IPS DF 6.9 (cell line): ENCODE results near the gene LDHD.
"Not testable (repeated sequence)": the region's sequence is repeated elsewhere in the genome, so short reads cannot be mapped to it uniquely, and the experiment has no call there.

Experiments
- DNase-seq: peaks from one replicate; pipeline ENCODE4 v3.0.0-alpha.2; 2013; ENCODE audit warnings: low read depth, low spot score
- H3K27ac ChIP-seq: one replicate; pipeline ENCODE4 v1.5.1; 2013; ENCODE audit warnings: low read length, control low read depth
- H3K27me3 ChIP-seq: 2 replicates; pipeline ENCODE4 v1.6.1; 2013; ENCODE audit warnings: mild to moderate bottlenecking, low read length; ENCODE audit not compliant: control insufficient read depth, insufficient read depth
- H3K36me3 ChIP-seq: 2 replicates; pipeline ENCODE4 v1.6.1; 2013; ENCODE audit warnings: low read length; ENCODE audit not compliant: control insufficient read depth, insufficient read depth
- H3K4me1 ChIP-seq: 2 replicates; pipeline ENCODE4 v1.6.1; 2013; ENCODE audit warnings: low read length; ENCODE audit not compliant: control insufficient read depth, insufficient read depth
- H3K4me3 ChIP-seq: 2 replicates; pipeline ENCODE4 v1.5.1; 2013; ENCODE audit warnings: mild to moderate bottlenecking, low read length
- H3K9me3 ChIP-seq: 2 replicates; pipeline ENCODE4 v1.6.1; 2013; ENCODE audit warnings: low read length, inconsistent platforms; ENCODE audit not compliant: control insufficient read depth, insufficient read depth
- WGBS: extraction: QIAGEN DNeasy Blood & Tissue Kit; methylation state at CpG from one replicate; pipeline ENCODE4 v1.1.7; 2013; ENCODE audit warnings: mixed read lengths, missing lambda C conversion rate; ENCODE audit not compliant: insufficient read length, insufficient coverage; 5-methylcytosine and 5-hydroxymethylcytosine counted together

LDHD gene

DNA sequence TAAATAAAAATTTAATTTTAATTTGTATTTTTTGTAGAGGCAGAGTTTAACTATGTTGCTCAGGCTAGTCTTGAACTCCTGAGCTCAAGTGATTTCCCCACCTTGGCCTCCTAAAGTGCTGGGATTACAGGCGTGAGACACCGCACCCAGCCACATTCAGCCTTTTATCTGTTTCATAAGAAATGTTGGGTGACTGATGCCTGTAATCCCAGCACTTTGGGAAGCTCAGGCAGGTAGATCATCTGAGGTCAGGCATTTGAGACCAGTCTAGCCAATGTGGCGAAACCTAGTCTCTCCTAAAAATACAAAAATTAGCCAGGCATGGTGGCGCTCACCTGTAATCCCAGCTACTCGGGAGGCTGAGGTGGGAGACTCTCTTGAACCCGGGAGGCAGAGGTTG is 25.7 kb downstream of the LDHD start:
- H3K27ac ChIP-seq, DNase-seq, H3K27me3 ChIP-seq, H3K4me3 ChIP-seq, H3K4me1 ChIP-seq, H3K9me3 ChIP-seq, H3K36me3 ChIP-seq: not testable (repeated sequence)
- no CpG with 5 or more reads among the region's 6 CpGs for WGBS

DNA sequence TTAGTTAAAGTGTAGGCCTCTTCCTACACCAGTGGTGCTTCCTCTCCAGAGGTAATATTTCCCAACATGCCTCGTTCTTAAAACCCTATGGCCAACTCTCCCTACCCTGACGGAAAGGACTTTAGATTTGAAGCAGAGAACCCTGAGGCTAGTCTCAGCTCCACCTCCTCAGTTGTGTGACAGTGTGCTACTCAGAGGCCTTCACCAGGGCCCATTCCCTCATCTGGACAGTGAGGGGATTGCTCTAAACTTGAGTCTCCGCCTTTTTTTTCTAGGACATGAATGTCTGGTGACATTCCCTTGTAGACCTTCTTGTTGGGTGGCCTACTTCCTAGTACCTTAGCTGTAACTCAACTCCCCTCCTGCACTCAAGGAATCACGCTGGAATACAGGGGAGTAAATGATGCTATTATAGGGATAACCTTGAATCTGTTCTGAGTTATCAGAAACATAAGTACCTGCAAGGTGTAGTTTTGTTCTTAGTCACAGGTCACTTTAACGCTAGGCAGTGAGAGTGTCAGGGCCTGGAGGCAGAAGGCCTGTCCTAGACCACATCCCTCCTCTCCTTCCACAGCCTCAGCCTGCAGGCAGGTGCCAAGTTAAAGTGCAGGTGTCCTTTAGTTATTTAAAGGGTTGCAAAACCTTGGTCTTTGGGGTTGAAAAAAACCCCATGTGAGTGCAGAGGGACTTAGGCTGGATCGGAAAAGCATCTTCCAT is 26.9 kb downstream of the LDHD start:
- Histone ChIP-seq H3K4me1 (0 out of 2 replicates have a peak, but pooled peaks cover 3% of the 10 kb centered on the region), H3K9me3 (no peaks in the 10 kb centered on the region), H3K4me3 (no peak overlapping the region), H3K36me3 (no peaks in the 10 kb centered on the region), H3K27me3 (no peaks in the 10 kb centered on the region), H3K27ac (no peak overlapping the region)
- DNase-seq: no peak
- WGBS: no CpG with 5 or more reads among the region's 6 CpGs

DNA sequence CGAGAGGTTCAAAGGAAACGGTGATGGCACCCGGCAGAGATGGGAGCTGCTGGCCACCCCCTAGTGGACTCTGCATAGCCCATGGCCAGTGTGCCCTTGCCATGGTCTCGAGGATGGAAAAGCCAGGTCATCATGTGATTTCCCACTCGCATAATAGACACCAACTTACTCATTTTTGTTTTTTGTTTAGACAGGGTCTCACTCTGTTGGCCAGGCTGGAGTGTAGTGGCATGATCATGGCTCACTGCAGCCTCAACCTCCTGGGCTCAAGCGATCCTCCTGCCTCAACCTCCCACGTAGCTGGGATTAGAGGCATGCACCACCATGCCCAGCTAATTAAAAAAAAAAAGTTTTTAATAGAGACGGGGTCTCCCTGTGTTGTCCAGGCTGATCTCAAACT is 27.6 kb downstream of the LDHD start:
- H3K4me3 ChIP-seq: no peak overlapping the region
- no peaks in the 10 kb centered on the region for H3K36me3 ChIP-seq
- H3K27me3 ChIP-seq: no peaks in the 10 kb centered on the region
- WGBS: no CpG with 5 or more reads among the region's 8 CpGs
- 0 out of 2 replicates have a peak, but pooled peaks cover 3% of the 10 kb centered on the region for H3K4me1 ChIP-seq
- H3K9me3 ChIP-seq: no peaks in the 10 kb centered on the region
- no peak for DNase-seq
- no peak overlapping the region for H3K27ac ChIP-seq

DNA sequence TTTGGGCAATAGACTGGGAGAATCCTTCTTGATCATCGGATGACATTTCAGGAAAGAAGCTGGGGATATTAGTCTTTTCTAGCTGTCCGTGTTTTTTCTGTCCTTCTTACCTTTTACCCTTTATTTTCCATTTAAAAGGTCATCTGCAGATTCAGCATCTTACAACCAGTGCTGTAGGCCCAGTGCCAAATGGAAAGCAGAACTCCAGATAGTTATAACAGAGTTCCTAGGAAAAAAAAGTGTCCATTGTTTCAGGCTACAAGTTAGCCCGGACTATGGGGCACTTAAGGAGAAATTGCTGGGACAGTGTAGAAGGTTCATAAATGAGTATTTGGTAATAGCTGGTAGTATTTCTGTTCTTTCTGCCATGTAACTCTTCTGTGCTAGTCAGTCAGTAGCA is 28.4 kb downstream of the LDHD start:
- no peaks in the 10 kb centered on the region for H3K27me3 ChIP-seq
- H3K9me3 ChIP-seq: no peaks in the 10 kb centered on the region
- no peak overlapping the region for H3K27ac ChIP-seq
- 0 out of 2 replicates have a peak, but pooled peaks cover 3% of the 10 kb centered on the region for H3K4me1 ChIP-seq
- H3K36me3 ChIP-seq: no peaks in the 10 kb centered on the region
- no peak overlapping the region for H3K4me3 ChIP-seq
- no CpG with 5 or more reads among the region's 3 CpGs for WGBS
- no peak for DNase-seq

DNA sequence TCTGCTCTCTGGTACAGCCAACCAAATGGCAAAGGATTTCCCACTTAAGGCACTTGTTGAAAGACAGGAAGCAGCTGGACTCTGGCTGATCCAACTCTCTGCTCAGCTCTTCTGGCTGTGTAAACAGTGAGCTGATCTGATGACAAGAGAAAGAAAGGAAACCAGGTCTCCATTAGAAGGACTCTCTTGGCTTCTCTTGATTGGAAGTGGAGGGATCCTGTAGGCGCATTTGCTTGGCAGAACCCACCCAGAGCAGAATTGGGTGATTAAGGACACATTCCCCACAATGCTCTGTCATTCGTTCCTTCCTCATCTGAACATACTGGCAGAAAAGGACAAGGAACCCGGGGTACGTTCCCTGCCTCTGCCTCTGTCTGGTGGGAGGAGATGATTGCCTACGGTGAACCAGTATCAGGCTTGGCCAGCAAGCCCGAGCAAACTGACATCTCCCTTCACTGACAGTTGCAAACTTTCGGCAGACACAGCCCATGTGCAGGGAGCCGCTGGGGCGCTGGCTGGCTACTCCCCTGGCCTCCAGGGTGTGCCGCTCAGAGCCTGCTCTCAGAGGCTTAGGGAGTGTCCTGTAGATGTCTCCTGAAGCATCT is 29.1 kb downstream of the LDHD start:
- Histone ChIP-seq H3K9me3 (no peaks in the 10 kb centered on the region), H3K36me3 (no peaks in the 10 kb centered on the region), H3K27me3 (no peaks in the 10 kb centered on the region), H3K4me3 (no peak overlapping the region), H3K27ac (no peak overlapping the region), H3K4me1 (0 out of 2 replicates have a peak, but pooled peaks cover 3% of the 10 kb centered on the region)
- WGBS: no CpG with 5 or more reads among the region's 10 CpGs
- no peak for DNase-seq

DNA sequence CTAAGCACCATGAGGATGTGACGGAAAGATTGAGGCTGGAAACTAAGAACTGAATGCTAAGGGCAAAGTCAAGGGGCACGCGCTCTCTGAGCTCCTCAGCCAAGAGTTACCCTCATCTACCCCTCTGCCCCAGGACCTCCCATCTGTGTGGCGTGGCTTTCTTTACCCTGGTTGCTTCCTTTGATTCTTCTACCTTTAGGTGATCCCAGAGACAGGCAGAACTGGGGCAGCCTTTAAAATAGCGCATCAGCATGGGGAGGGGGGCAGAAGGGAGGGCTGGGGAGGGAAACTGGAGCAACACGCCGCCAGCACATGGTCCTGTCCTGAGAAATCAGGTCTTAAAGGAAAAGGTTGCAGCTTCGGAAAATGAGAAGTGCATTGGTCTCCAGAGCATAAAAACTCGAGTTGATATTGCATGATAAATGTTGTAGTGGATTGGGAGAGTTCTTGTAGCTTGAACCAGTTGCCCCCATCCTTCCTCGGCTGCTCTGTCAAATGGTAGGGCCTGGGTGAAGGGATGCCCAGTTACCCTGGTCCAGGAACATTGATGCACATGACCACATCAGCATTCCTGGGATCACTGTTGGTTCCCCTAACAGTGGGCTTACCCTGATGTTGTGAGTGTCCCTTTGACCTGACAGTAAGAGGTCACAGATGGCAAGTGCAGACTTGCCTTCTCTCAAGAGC is 29.7 kb downstream of the LDHD start:
- no peak for DNase-seq
- WGBS: no CpG with 5 or more reads among the region's 10 CpGs
- Histone ChIP-seq H3K27ac (no peak overlapping the region), H3K27me3 (no peaks in the 10 kb centered on the region), H3K4me3 (no peak overlapping the region), H3K9me3 (no peaks in the 10 kb centered on the region), H3K36me3 (no peaks in the 10 kb centered on the region), H3K4me1 (0 out of 2 replicates have a peak, but pooled peaks cover 3% of the 10 kb centered on the region)

DNA sequence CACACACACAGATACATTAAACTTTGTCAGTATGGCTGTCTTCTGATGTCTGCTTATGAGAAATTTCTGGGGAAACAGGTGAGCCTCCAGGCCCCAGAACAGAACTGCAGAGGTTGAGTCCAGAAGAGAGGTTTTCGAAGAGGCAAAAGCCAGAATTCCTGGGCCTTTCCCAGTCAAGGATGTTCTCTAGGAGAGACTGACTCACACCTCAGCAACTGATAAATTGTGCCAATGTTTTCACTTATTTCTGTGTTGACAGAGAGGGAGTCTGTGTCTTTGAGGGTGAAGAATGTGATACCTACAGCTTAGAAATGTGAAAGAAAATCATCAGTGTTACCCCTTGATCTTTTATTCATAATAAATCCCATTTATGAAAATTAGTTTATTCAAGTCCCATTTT is 30.3 kb downstream of the LDHD start:
- no peak for DNase-seq
- Histone ChIP-seq H3K36me3 (no peaks in the 10 kb centered on the region), H3K27me3 (no peaks in the 10 kb centered on the region), H3K4me3 (no peak overlapping the region), H3K27ac (no peak overlapping the region), H3K4me1 (0 out of 2 replicates have a peak, but pooled peaks cover 3% of the 10 kb centered on the region), H3K9me3 (no peaks in the 10 kb centered on the region)
- no CpG with 5 or more reads among the region's 1 CpG for WGBS

DNA sequence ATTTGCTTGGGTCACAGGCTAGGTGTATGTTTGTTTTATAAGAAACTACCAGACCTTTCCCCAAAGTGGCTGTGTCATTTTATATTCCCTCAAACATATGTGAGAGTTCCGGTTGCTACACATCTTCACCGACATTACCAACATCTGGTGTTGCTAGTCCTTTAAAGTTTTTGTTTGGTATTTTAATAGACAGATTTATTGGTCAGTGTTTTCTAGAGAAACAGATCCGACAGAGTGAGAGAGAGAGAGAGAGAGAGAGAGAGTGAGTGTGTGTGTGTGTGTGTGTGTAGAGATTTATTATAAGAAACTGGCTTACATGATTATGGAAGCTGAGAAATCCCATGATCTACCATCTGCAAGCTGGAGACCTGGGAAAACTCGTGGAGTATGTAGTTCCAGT is 31.0 kb downstream of the LDHD start:
- H3K9me3 ChIP-seq: no peaks in the 10 kb centered on the region
- H3K27ac ChIP-seq: no peak overlapping the region
- no peak overlapping the region for H3K4me3 ChIP-seq
- no peaks in the 10 kb centered on the region for H3K36me3 ChIP-seq
- no peaks in the 10 kb centered on the region for H3K27me3 ChIP-seq
- WGBS: no CpG with 5 or more reads among the region's 4 CpGs
- DNase-seq: no peak
- 0 out of 2 replicates have a peak, but pooled peaks cover 5% of the 10 kb centered on the region for H3K4me1 ChIP-seq

DNA sequence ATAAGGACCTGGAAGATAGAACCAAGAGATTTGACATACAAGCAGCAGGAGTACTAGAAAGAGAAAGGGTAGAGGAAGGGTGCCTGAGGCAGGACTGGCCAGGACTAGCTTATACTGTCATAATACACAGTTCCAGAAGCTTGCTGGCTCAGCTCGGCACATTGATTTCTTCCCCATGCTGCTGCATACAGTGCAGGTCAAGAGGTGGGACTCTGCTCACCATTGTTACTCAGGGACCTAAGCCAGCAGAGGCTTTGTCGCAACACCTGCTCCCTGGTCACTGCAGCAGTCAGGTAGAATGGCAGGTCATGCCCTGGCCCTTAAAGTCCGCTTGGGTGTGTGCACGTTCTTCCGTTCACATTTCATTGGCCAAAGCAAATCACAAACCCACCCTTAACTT is 32.8 kb downstream of the LDHD start:
- Histone ChIP-seq H3K4me3 (no peak overlapping the region), H3K27me3 (no peaks in the 10 kb centered on the region), H3K9me3 (no peaks in the 10 kb centered on the region), H3K36me3 (no peaks in the 10 kb centered on the region), H3K27ac (no peak overlapping the region), H3K4me1 (0 out of 2 replicates have a peak, but pooled peaks cover 5% of the 10 kb centered on the region)
- no CpG with 5 or more reads among the region's 5 CpGs for WGBS
- DNase-seq: no peak

DNA sequence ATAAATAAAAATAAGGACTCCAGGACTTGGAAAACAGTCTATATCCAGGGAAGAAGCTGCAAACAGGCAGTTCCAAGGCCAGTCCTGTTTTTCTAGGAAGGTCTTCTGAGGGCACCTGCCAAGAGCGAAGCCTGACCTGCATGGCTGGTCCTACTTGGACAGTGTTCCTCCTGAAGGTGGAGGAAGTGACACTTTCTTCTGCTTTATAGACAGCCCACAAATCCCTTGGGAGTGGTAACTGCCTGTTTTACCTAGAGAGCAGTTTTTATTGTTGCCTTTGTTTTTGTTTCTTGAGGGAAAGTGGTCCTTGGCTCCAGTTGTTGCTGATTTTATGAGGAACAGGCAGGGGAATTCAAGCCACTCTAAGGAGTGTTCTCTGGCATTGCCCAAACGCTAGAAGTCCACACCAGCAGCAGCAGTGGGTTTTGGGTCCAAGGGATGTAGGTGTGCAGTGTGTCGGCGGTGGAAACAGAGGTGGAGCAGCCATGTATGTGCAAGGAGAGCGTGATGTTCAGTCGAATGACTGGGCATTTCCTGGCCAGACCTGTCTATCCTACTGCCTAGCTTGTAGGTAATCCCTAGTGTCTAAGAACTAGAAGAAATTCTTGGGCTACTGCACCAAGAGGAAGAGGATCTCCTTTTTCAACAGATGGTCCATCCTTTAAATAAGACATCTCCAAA is 35.3 kb downstream of the LDHD start:
- DNase-seq: no peak

More for the DNA sequence above, 35.3 kb downstream of the LDHD start:
- no peaks in the 10 kb centered on the region for H3K36me3 ChIP-seq
- 0 out of 2 replicates have a peak, but pooled peaks cover 3% of the 10 kb centered on the region for H3K4me1 ChIP-seq
- no peak overlapping the region for H3K27ac ChIP-seq
- H3K9me3 ChIP-seq: no peaks in the 10 kb centered on the region
- no peaks in the 10 kb centered on the region for H3K27me3 ChIP-seq
- H3K4me3 ChIP-seq: no peak overlapping the region
- WGBS: no CpG with 5 or more reads among the region's 6 CpGs
